ENCODE results near the gene DUS2.

Gene DUS2

DNA sequence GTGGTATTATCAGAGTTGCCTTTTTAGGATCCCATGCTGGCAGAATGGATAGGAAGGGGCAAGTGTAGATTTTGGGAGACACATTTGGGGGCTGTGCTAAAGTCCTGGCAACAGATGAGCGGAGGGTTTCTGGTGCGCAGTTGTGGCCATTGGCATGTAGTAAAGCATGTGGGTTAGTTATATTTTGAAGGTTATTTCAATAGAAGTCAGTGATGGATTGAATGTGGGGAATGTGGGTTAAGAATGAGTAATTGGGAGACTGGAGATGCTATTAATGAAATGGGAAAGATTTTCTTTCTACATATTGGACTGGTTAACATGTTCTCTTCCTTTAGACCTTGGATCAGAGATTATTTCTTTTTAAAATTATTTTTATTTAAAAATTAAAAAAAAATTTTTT, 10.0 kb downstream of the DUS2 start:
- H3K9ac ChIP-seq (ENCODE audit: low read length): no peak overlapping the region
- no peaks in the 10 kb centered on the region for H3K36me3 ChIP-seq (ENCODE audit: control insufficient read depth, insufficient read depth, low read length)
- H3K9me3 ChIP-seq (ENCODE audit: control insufficient read depth, low read length): no peaks in the 10 kb centered on the region
- no peaks in the 10 kb centered on the region for H3K4me1 ChIP-seq (ENCODE audit: control insufficient read depth, insufficient read depth, low read length)
- no peaks in the 10 kb centered on the region for H3K27me3 ChIP-seq (ENCODE audit: control insufficient read depth, insufficient read depth, low read length)
- no peak overlapping the region for H3K4me3 ChIP-seq (ENCODE audit: low read length)

DNA sequence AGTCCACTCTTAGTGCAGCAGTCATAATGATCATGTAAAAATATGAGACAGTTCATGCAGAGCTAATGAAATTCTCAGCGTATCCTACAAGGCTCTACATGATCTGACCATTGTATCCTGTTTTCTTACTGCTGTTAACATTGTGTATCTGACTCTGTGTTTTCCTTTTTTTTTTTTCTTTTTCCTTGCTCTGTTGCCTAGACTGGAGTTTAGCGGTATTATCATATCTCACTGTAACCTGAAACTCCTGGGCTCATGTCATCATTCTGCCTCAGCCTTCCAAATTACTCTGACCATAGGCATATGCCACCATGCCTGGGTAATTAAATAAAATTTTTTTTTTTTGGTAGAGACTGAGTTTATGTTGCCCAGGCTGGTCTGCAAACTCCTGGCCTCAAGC, 12.1 kb downstream of the DUS2 start:
- Histone ChIP-seq H3K9ac (ENCODE audit: low read length) (no peak overlapping the region), H3K36me3 (ENCODE audit: control insufficient read depth, insufficient read depth, low read length) (no peaks in the 10 kb centered on the region), H3K4me1 (ENCODE audit: control insufficient read depth, insufficient read depth, low read length) (no peaks in the 10 kb centered on the region), H3K27me3 (ENCODE audit: control insufficient read depth, insufficient read depth, low read length) (no peaks in the 10 kb centered on the region), H3K9me3 (ENCODE audit: control insufficient read depth, low read length) (no peaks in the 10 kb centered on the region), H3K4me3 (ENCODE audit: low read length) (no peak overlapping the region)

DNA sequence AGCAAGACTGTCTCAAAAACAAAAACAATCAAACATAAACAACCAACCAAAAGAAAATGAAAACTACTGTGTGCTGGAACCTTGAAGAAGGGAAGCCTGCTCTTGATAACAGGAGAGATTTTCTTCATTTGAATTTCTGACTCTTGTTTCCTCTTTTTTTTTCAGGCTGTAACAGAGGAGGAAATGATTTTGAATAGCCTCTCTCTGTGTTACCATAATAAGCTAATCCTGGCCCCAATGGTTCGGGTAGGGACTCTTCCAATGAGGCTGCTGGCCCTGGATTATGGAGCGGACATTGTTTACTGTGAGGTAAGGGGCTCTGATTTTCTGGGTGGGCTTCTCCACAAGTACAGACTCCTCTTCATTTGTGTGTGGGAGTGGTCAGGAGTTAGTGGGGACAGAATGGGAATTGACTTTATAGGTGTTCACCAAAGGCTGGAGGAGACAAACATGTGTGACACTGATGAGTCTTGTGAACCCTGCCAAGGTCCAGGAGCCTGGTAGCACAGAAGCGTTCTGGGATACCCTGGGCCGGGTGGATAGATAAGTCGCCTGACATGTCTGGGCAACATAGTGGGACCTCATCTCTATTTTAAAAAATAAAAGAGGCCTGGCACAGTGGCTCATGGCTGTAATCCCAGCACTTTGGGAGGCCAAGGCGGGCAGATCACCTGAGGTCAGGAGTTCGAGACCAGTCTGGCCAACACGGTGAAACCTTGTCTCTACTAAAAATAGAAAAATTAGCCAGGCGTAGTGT, 14.9 kb downstream of the DUS2 start:
- H3K36me3 ChIP-seq (ENCODE audit: control insufficient read depth, insufficient read depth, low read length): no peaks in the 10 kb centered on the region
- H3K9ac ChIP-seq (ENCODE audit: low read length): no peak overlapping the region
- H3K4me1 ChIP-seq (ENCODE audit: control insufficient read depth, insufficient read depth, low read length): no peaks in the 10 kb centered on the region
- H3K27me3 ChIP-seq (ENCODE audit: control insufficient read depth, insufficient read depth, low read length): no peaks in the 10 kb centered on the region
- no peak overlapping the region for H3K4me3 ChIP-seq (ENCODE audit: low read length)
- H3K9me3 ChIP-seq (ENCODE audit: control insufficient read depth, low read length): no peaks in the 10 kb centered on the region

DNA sequence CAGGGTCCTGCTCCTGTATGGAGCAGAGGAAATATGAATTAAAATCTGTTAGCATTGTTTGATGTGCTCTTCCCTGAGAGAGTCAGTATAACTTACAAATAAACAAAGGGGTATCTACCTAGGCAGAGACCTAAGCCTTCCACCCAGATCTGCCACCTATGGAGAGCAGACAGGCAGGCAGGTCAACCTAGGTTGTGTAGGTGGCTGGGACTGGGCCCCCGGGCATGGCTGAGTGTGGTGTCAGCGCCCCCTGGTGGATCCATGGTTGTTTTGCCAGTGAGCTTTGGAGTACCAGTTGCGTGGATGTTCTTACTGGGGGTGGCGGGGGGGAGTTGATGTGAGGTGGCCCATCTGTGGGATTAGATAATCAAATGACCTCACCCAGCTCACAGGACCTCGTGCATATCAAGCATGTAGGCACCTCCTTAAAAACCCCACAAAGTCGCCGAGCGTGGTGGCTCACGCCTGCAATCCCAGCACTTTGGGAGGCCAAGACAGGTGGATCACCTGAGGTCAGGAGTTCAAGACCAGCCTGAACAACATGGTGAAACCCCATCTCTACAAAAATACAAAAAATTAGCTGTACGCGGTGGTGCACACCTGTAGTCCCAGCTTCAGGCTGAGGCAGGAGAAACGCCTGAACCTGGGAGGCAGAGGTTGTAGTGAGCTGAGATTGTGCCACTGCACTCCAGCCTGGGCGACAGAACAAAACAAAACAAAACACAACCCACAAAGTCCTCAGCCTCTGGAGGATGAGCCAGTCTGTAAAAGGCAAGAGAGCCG, 17.6 kb downstream of the DUS2 start:
- Histone ChIP-seq H3K4me1 (ENCODE audit: control insufficient read depth, insufficient read depth, low read length) (no peaks in the 10 kb centered on the region), H3K27me3 (ENCODE audit: control insufficient read depth, insufficient read depth, low read length) (no peaks in the 10 kb centered on the region), H3K36me3 (ENCODE audit: control insufficient read depth, insufficient read depth, low read length) (no peaks in the 10 kb centered on the region), H3K9ac (ENCODE audit: low read length) (no peak overlapping the region), H3K9me3 (ENCODE audit: control insufficient read depth, low read length) (no peaks in the 10 kb centered on the region), H3K4me3 (ENCODE audit: low read length) (no peak overlapping the region)

DNA sequence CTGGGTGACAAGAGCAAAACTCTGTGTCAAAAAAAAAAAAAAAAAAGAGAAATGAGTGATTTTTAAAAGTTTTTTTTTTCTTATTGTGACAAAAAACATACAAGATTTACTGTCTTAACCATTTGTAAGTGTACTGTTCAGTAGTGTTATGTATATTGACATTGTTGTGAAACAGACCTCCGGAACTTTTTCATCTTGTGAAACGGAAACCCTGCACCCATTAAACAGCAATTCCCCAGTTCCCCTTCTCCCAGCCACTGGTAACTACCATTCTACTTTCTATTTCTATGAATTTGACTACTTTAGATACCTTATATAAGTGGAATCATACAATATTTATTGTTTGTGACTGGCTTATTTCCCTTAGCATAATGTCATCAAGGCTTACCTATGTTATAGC, 18.7 kb downstream of the DUS2 start:
- no peaks in the 10 kb centered on the region for H3K9me3 ChIP-seq (ENCODE audit: control insufficient read depth, low read length)
- no peaks in the 10 kb centered on the region for H3K4me1 ChIP-seq (ENCODE audit: control insufficient read depth, insufficient read depth, low read length)
- no peak overlapping the region for H3K4me3 ChIP-seq (ENCODE audit: low read length)
- H3K36me3 ChIP-seq (ENCODE audit: control insufficient read depth, insufficient read depth, low read length): no peaks in the 10 kb centered on the region
- H3K27me3 ChIP-seq (ENCODE audit: control insufficient read depth, insufficient read depth, low read length): no peaks in the 10 kb centered on the region
- H3K9ac ChIP-seq (ENCODE audit: low read length): no peak overlapping the region

DNA sequence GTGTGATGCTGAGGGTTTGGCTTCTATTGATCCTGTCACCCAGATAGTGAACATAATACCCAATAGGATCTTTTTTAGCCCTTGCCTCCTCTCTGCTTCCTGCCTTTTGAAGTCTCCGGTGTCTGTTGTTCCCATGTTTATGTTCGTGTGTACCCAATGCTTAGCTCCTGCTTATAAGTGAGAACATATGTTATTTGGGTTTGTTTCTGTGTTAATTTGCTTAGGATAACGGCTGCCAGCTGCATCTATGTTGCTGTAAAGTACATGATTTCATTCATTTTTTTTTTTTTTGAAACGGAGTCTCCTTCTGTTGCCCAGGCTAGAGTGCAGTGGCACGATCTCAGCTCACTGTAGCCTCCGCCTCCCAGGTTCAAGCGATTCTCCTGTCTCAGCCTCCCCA, 23.0 kb downstream of the DUS2 start:
- Histone ChIP-seq H3K4me1 (ENCODE audit: control insufficient read depth, insufficient read depth, low read length) (no peaks in the 10 kb centered on the region), H3K36me3 (ENCODE audit: control insufficient read depth, insufficient read depth, low read length) (no peaks in the 10 kb centered on the region), H3K9me3 (ENCODE audit: control insufficient read depth, low read length) (no peaks in the 10 kb centered on the region), H3K4me3 (ENCODE audit: low read length) (no peak overlapping the region), H3K9ac (ENCODE audit: low read length) (no peak overlapping the region), H3K27me3 (ENCODE audit: control insufficient read depth, insufficient read depth, low read length) (no peaks in the 10 kb centered on the region)

DNA sequence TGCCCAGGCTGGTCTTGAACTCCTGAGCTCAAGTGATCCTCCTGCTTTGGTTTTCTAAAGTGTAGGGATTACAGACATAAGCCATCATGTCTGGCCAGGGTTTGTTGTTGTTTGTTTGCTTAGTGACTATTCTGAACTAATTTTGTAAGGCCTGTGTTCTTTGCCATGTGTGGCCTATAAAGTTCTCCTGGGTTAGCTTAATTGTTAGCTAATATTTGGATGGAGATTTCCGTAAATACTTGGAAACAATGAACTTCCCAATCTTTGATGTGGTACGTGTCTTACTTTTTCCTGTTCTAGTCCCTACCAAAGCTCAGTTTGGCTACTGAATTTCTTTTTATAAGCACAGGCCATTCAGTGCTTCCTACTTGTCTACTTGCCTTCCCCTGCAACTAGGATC, 24.9 kb downstream of the DUS2 start:
- Histone ChIP-seq H3K4me1 (ENCODE audit: control insufficient read depth, insufficient read depth, low read length) (no peaks in the 10 kb centered on the region), H3K27me3 (ENCODE audit: control insufficient read depth, insufficient read depth, low read length) (no peaks in the 10 kb centered on the region), H3K4me3 (ENCODE audit: low read length) (no peak overlapping the region), H3K9ac (ENCODE audit: low read length) (no peak overlapping the region), H3K9me3 (ENCODE audit: control insufficient read depth, low read length) (no peaks in the 10 kb centered on the region), H3K36me3 (ENCODE audit: control insufficient read depth, insufficient read depth, low read length) (no peaks in the 10 kb centered on the region)

DNA sequence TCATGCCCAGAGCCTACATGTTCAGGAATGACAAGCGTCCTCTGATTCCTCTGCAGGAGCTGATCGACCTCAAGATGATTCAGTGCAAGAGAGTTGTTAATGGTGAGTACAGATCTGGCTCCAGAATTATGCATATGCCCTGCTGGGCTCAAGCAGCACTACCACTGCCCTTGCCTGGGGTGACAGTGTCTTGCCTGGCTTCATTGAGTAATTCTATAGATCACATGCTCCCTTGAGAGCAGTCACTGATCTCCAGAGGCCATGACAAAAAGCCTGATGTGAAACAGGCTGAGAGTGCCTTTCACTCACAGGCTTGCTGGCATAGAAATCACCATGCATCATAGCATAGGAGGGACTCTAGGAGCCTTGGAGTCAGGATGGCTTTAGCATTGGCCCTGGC, 26.4 kb downstream of the DUS2 start:
- no peaks in the 10 kb centered on the region for H3K36me3 ChIP-seq (ENCODE audit: control insufficient read depth, insufficient read depth, low read length)

DNA sequence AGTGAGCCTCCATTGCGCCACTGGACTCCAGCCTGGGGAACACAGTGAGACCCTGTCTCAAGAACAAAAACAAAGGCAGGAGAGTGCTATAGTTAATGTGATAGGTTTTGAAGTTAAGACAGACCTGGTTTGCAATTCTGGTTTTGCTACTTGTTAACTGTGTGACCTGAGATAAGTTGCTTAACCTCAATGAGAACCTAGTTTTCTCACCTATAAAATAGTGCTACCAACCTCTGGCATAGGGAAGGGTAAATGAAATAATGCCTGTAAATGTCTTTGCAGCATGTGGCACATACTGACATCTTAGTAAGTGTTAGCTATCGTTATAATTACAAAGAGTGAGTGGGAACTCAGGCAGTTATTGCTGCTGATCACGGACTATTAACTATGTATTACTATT, 32.3 kb downstream of the DUS2 start:
- Histone ChIP-seq H3K4me1 (ENCODE audit: control insufficient read depth, insufficient read depth, low read length) (no peaks in the 10 kb centered on the region), H3K4me3 (ENCODE audit: low read length) (no peak overlapping the region), H3K9me3 (ENCODE audit: control insufficient read depth, low read length) (no peaks in the 10 kb centered on the region), H3K9ac (ENCODE audit: low read length) (no peak overlapping the region), H3K36me3 (ENCODE audit: control insufficient read depth, insufficient read depth, low read length) (no peaks in the 10 kb centered on the region), H3K27me3 (ENCODE audit: control insufficient read depth, insufficient read depth, low read length) (no peaks in the 10 kb centered on the region)

More for the DNA sequence above, 26.4 kb downstream of the DUS2 start:
- H3K9ac ChIP-seq (ENCODE audit: low read length): no peak overlapping the region
- H3K27me3 ChIP-seq (ENCODE audit: control insufficient read depth, insufficient read depth, low read length): no peaks in the 10 kb centered on the region
- H3K4me3 ChIP-seq (ENCODE audit: low read length): no peak overlapping the region
- no peaks in the 10 kb centered on the region for H3K9me3 ChIP-seq (ENCODE audit: control insufficient read depth, low read length)
- H3K4me1 ChIP-seq (ENCODE audit: control insufficient read depth, insufficient read depth, low read length): no peaks in the 10 kb centered on the region

DNA sequence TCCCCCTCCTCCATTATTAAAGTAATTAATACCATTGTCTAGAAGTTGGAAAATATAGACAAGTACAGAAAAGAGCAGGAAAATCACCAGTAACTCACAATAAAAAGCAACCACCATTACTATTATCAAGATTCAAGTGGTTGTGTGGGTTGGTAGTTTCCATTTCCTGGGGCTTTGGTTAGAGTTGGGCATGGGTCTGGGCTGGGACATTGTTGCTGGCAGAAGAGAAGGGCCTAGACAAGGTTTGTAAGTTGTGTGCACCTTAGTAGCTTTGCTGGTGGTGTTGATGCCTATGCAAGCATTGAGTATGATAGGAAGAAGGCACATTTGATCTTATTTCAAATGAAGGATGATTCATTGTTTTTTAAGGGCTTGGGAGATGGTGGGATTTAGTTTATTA, 36.7 kb downstream of the DUS2 start:
- Histone ChIP-seq H3K27me3 (ENCODE audit: control insufficient read depth, insufficient read depth, low read length) (no peaks in the 10 kb centered on the region), H3K4me1 (ENCODE audit: control insufficient read depth, insufficient read depth, low read length) (peaks cover 3% of the 10 kb centered on the region), H3K9ac (ENCODE audit: low read length) (no peak overlapping the region), H3K4me3 (ENCODE audit: low read length) (no peak overlapping the region), H3K9me3 (ENCODE audit: control insufficient read depth, low read length) (no peaks in the 10 kb centered on the region), H3K36me3 (ENCODE audit: control insufficient read depth, insufficient read depth, low read length) (no peaks in the 10 kb centered on the region)

DNA sequence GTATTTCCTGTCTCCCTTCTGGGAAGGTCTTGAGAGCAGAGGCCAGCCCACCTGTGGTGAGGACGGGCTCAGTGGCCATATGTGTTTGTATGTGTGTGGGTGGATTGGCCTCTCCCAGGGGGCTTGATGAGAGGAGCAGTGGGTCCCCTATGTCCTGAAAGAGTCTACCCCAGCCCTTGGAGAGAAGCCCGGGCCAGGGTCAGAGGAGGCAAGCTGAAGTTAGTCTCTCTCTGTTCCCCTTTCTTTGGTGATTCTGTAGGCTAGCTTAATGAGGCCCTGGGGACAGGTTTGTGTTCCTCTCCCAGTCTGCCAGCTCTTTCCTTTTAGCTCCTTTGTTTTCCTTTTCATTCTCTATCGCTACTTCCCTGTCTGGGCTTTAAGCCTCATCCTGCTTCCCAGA, 38.3 kb downstream of the DUS2 start:
- Histone ChIP-seq H3K9me3 (ENCODE audit: control insufficient read depth, low read length) (no peaks in the 10 kb centered on the region), H3K9ac (ENCODE audit: low read length) (no peak overlapping the region), H3K27me3 (ENCODE audit: control insufficient read depth, insufficient read depth, low read length) (no peaks in the 10 kb centered on the region), H3K4me1 (ENCODE audit: control insufficient read depth, insufficient read depth, low read length) (peaks cover 5% of the 10 kb centered on the region), H3K36me3 (ENCODE audit: control insufficient read depth, insufficient read depth, low read length) (no peaks in the 10 kb centered on the region), H3K4me3 (ENCODE audit: low read length) (no peak overlapping the region)

DNA sequence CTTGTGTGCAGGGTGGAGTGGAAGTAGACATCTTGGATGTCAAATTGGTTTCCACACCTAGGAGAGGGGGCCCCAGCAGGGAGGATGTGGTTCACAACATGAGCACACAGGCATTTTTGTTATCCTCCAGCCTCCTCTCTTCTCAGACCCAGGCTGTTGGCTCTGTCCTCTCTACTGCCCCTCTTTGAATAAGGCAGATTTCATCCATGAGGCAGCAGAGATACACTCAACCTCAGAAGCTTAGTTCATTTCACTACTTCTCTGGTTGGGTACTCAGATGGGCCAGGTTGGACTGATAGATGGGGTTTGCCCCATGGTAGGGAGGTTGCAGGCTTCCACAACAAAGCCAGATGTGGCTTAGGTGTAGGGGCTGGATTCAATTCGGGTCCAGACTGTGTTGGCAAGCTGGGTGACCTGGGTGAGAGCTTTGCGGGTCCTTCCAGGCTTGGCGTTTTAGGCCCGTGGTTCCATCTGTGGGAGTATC, 39.9 kb downstream of the DUS2 start:
- no peaks in the 10 kb centered on the region for H3K9me3 ChIP-seq (ENCODE audit: control insufficient read depth, low read length)
- no peak overlapping the region for H3K4me3 ChIP-seq (ENCODE audit: low read length)
- H3K36me3 ChIP-seq (ENCODE audit: control insufficient read depth, insufficient read depth, low read length): no peaks in the 10 kb centered on the region
- no peak overlapping the region for H3K9ac ChIP-seq (ENCODE audit: low read length)
- no peaks in the 10 kb centered on the region for H3K27me3 ChIP-seq (ENCODE audit: control insufficient read depth, insufficient read depth, low read length)
- H3K4me1 ChIP-seq (ENCODE audit: control insufficient read depth, insufficient read depth, low read length): peaks cover 5% of the 10 kb centered on the region
